BLaER1 treated with 17β-estradiol and CSF1 and Interleukin-3, amounts not matched to agents 10 nM and 100 nM (cell line): Measurements from ENCODE around the gene OR1N1.
"Not testable (repeated sequence)": the region's sequence is repeated elsewhere in the genome, so short reads cannot be mapped to it uniquely, and the experiment has no call there.

Experiments
- H3K27ac ChIP-seq, 11 experiments: shearing (Covaris generic); formaldehyde crosslinking; 2 replicates each; pipeline ENCODE4 v1.8.1; 2022
- H3K27me3 ChIP-seq, 11 experiments: shearing (Covaris generic); formaldehyde crosslinking; 2 replicates each; pipeline ENCODE4 v1.8.1; 2022
- H3K36me3 ChIP-seq, 11 experiments: shearing (Covaris generic); formaldehyde crosslinking; 2 replicates each; pipeline ENCODE4 v1.8.1; 2022
- H3K4me1 ChIP-seq, 10 experiments: shearing (Covaris generic); formaldehyde crosslinking; 2 replicates each; pipeline ENCODE4 v1.8.1; 2022
- H3K4me2 ChIP-seq, 11 experiments: shearing (Covaris generic); formaldehyde crosslinking; 2 replicates each; pipeline ENCODE4 v1.8.1; 2022
- H3K4me3 ChIP-seq, 10 experiments: shearing (Covaris generic); formaldehyde crosslinking; 2 replicates each; pipeline ENCODE4 v1.8.1; 2022
- H3K9ac ChIP-seq, 11 experiments: shearing (Covaris generic); formaldehyde crosslinking; 2 replicates each; pipeline ENCODE4 v1.8.1; 2022
- H3K9me3 ChIP-seq, 11 experiments: shearing (Covaris generic); formaldehyde crosslinking; replicated peaks in 1 of 11; 2 replicates each; pipeline ENCODE4 v1.8.1; 2022
- H4K20me1 ChIP-seq, 11 experiments: shearing (Covaris generic); formaldehyde crosslinking; 2 replicates each; pipeline ENCODE4 v1.8.1; 2022
- Cebpa-rat ChIP-seq, 11 experiments: shearing (Covaris generic); IDR thresholded peaks; 2 replicates each; pipeline ENCODE4 v1.8.1; 2022

Gene OR1N1

DNA sequence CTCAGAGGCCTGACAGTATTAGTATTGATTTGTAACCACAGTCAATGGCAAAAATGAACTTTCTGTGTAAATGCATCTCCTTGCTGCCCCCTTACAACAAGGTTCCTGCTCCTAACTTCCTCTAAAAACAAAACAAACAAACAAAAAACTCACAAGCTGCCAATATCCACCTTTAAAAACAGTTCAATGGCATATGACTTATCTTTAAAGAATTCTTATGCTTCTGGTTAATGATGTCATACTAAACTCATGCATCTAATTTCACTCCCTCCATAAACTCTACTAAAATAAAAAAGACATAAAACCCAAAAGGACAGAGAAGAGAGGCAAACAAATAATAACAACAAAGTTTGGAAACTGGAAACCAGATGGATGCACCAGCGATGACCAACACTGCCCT is 9.0 kb upstream of the OR1N1 start:
- Histone ChIP-seq H3K27me3 (no peaks in the 10 kb centered on the region), H3K4me3 (no peak overlapping the region), H3K9ac (no peak overlapping the region), H3K27ac (no peak overlapping the region), H3K4me1 (no peaks in the 10 kb centered on the region), H3K36me3 (no peaks in the 10 kb centered on the region), H3K4me2 (no peak overlapping the region), H3K9me3 (peaks cover 0 to 7% (median 0%) of the 10 kb centered on the region in 11 experiments; a peak in 6 of 22 replicates), H4K20me1 (no peaks in the 10 kb centered on the region)
- no peak for TF ChIP-seq Cebpa-rat (IDR thresholded peaks at IDR 0.05)

DNA sequence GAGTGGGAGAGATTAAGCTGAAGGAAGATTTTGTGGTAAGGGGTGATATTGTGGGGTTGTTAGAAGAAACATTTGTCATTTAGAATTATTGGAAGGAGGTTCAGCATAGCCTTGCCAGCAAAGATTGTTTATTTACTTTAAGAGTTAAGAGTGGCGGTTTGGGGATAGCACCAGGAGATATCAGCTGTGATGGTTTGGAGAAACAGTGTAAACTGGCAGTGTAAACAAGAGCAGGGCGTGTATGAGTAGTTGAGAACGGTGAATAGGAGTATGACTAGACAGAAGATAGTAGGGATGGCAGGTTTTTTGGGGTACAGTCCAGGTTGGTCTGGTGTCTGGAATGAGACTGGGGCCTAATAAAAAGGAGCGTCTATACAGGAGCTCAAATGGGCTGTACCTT is 4.1 kb upstream of the OR1N1 start:
- not testable (repeated sequence) for H3K4me3 ChIP-seq, H3K27me3 ChIP-seq, H3K27ac ChIP-seq, H3K4me1 ChIP-seq, H3K36me3 ChIP-seq, H3K9ac ChIP-seq, H3K4me2 ChIP-seq, H4K20me1 ChIP-seq, H3K9me3 ChIP-seq

GRCh38 chr9:122526602-122527001 is 491 bp downstream of the OR1N1 start:
- H3K9me3 ChIP-seq = no peaks in the 10 kb centered on the region
- H3K4me3 ChIP-seq = no peak overlapping the region
- no peak overlapping the region for H3K4me2 ChIP-seq
- no peaks in the 10 kb centered on the region for H3K4me1 ChIP-seq
- H4K20me1 ChIP-seq = no peaks in the 10 kb centered on the region
- no peak overlapping the region for H3K27ac ChIP-seq
- TF ChIP-seq Cebpa-rat (IDR thresholded peaks at IDR 0.05) = no peak
- no peaks in the 10 kb centered on the region for H3K36me3 ChIP-seq
- H3K27me3 ChIP-seq = no peaks in the 10 kb centered on the region
- H3K9ac ChIP-seq = no peak overlapping the region

DNA sequence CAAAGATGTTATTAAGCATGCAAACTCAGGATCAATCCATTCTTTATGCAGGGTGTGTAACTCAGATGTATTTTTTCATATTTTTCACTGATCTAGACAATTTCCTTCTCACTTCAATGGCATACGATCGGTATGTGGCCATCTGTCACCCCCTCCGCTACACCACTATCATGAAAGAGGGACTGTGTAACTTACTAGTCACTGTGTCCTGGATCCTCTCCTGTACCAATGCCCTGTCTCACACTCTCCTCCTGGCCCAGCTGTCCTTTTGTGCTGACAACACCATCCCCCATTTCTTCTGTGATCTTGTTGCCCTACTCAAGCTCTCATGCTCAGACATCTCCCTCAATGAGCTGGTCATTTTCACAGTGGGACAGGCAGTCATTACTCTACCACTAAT is 7.7 kb downstream of the OR1N1 start:
- Histone ChIP-seq H3K36me3 (no peaks in the 10 kb centered on the region), H3K4me1 (no peaks in the 10 kb centered on the region), H3K27ac (no peak overlapping the region), H4K20me1 (no peaks in the 10 kb centered on the region), H3K27me3 (no peaks in the 10 kb centered on the region), H3K4me2 (no peak overlapping the region), H3K9me3 (no peaks in the 10 kb centered on the region), H3K4me3 (no peak overlapping the region), H3K9ac (no peak overlapping the region)
- no peak for TF ChIP-seq Cebpa-rat (IDR thresholded peaks at IDR 0.05)

- no peak within 1 kb of the TSS for H3K4me2 ChIP-seq
- H3K27ac ChIP-seq = no peak within 1 kb of the TSS
- H4K20me1 ChIP-seq = no peaks in the 10 kb centered on the region
- no peaks in the 10 kb centered on the region for H3K9me3 ChIP-seq
- no peaks in the 10 kb centered on the region for H3K4me1 ChIP-seq
- H3K27me3 ChIP-seq = no peaks in the 10 kb centered on the region
- no peak within 1 kb of the TSS for H3K9ac ChIP-seq
- H3K36me3 ChIP-seq = no peaks in the 10 kb centered on the region
- no peak for TF ChIP-seq Cebpa-rat (IDR thresholded peaks at IDR 0.05)
- no peak within 1 kb of the TSS for H3K4me3 ChIP-seq
Observed at GRCh38 chr9:122518841-122519240, 8.3 kb downstream of the OR1N1 start, which contains the start of gene OR1J4. TSS of gene OR1J4 (plus strand) at chr9:122519141. CDS start at chr9:122519141, 0 bp downstream.

GRCh38 chr9:122518226-122518625 is 8.9 kb downstream of the OR1N1 start:
- Histone ChIP-seq H3K4me3 (no peak overlapping the region), H3K4me1 (no peaks in the 10 kb centered on the region), H3K9ac (no peak overlapping the region), H3K36me3 (no peaks in the 10 kb centered on the region), H4K20me1 (no peaks in the 10 kb centered on the region), H3K4me2 (no peak overlapping the region), H3K27me3 (no peaks in the 10 kb centered on the region), H3K9me3 (no peaks in the 10 kb centered on the region), H3K27ac (no peak overlapping the region)
- TF ChIP-seq Cebpa-rat (IDR thresholded peaks at IDR 0.05) = no peak

DNA sequence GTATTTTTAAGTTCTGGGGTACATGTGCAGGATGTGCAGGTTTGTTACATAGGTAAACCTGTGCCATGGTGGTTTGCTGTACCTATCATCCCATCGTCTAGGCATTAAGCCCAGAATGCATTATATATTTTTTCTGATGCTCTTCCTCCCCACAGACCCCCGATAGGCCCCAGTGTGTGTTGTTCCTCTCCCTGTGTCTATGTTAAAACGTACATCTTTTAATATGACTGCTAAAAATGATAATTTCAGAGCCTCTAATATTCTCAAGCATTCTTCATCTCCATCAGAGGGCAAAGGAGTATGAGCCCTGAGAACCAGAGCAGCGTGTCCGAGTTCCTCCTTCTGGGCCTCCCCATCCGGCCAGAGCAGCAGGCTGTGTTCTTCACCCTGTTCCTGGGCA is 16.6 kb downstream of the OR1N1 start, which contains the start of gene OR1J2:
Gene OR1J2, plus strand, starts transcription at position 301 of the 400 bp plus-strand sequence. Its CDS starts 0 bp downstream, at position 301.
- no peaks in the 10 kb centered on the region for H3K27me3 ChIP-seq
- no peaks in the 10 kb centered on the region for H4K20me1 ChIP-seq

DNA sequence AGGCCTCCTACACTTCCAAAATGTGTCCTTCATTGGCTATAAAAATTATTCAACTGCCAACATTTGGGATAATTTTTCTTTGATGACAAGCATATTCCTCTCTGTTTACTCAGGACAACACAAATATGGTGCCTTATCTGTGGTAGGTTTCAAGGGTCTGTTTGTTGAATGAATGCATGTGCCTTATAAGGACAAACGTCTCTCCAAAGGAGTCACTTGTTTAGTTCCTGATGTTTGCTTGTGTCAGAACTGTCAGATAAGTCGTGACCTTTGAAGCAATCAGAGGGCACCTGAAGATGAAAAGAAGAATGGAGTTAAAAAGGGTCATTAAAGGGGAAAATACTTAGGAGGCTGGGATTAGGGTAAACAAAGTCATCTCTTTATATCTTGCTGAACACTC is 20.1 kb downstream of the OR1N1 start:
- no peaks in the 10 kb centered on the region for H4K20me1 ChIP-seq
- H3K4me1 ChIP-seq = no peaks in the 10 kb centered on the region
- H3K27me3 ChIP-seq = no peaks in the 10 kb centered on the region
- H3K4me2 ChIP-seq = no peak overlapping the region
- no peaks in the 10 kb centered on the region for H3K36me3 ChIP-seq
- H3K9ac ChIP-seq = no peak overlapping the region
- TF ChIP-seq Cebpa-rat (IDR thresholded peaks at IDR 0.05) = no peak
- no peak overlapping the region for H3K4me3 ChIP-seq
- no peaks in the 10 kb centered on the region for H3K9me3 ChIP-seq
- H3K27ac ChIP-seq = no peak overlapping the region

More for the DNA sequence above, 16.6 kb downstream of the OR1N1 start, which contains the start of gene OR1J2:
- no peaks in the 10 kb centered on the region for H3K36me3 ChIP-seq
- H3K4me3 ChIP-seq = no peak within 1 kb of the TSS
- no peak within 1 kb of the TSS for H3K4me2 ChIP-seq
- TF ChIP-seq Cebpa-rat (IDR thresholded peaks at IDR 0.05) = no peak
- H3K27ac ChIP-seq = no peak within 1 kb of the TSS
- no peaks in the 10 kb centered on the region for H3K4me1 ChIP-seq
- no peak within 1 kb of the TSS for H3K9ac ChIP-seq
- H3K9me3 ChIP-seq = no peaks in the 10 kb centered on the region

DNA sequence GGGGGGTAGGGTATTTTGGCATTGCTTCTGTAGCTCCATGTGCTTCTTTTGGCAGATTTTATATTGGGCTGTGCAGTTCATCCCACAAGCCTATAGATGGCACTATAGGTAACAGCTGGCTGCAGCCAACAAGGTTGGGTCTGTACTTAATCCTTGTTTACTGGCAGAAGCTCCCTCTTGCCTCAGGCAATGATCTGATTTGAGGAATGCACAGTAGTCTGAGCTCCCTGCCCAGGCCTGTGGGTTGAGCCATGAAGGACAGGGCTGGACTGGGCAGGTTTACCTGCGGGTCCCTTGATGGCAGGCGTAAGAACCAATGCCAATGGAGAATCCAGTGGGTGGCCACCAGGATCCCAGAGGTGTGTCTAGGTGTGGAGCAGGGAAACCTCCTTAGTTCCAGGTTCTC is 28.2 kb downstream of the OR1N1 start:
- no peak overlapping the region for H3K4me2 ChIP-seq
- no peak overlapping the region for H3K9ac ChIP-seq
- no peaks in the 10 kb centered on the region for H3K36me3 ChIP-seq
- H3K27ac ChIP-seq = no peak overlapping the region
- H3K4me3 ChIP-seq = no peak overlapping the region
- no peak for TF ChIP-seq Cebpa-rat (IDR thresholded peaks at IDR 0.05)
- H4K20me1 ChIP-seq = no peaks in the 10 kb centered on the region
- H3K9me3 ChIP-seq = peaks cover 7 to 21% (median 17%) of the 10 kb centered on the region in 11 experiments; a peak in 15 of 22 replicates
- no peaks in the 10 kb centered on the region for H3K27me3 ChIP-seq
- H3K4me1 ChIP-seq = no peaks in the 10 kb centered on the region

GRCh38 chr9:122479062-122479461 is 48.0 kb downstream of the OR1N1 start:
- no peaks in the 10 kb centered on the region for H3K9me3 ChIP-seq

More at GRCh38 chr9:122479062-122479461, 48.0 kb downstream of the OR1N1 start:
- Histone ChIP-seq H3K4me2 (no peak overlapping the region), H3K9ac (no peak overlapping the region), H3K4me1 (no peaks in the 10 kb centered on the region), H3K36me3 (no peaks in the 10 kb centered on the region), H3K27me3 (no peaks in the 10 kb centered on the region), H4K20me1 (no peaks in the 10 kb centered on the region), H3K27ac (no peak overlapping the region), H3K4me3 (no peak overlapping the region)
- TF ChIP-seq Cebpa-rat (IDR thresholded peaks at IDR 0.05) = no peak
